ENCODE measurements around the gene SSRP1. TPM values are rescaled to one million over a fixed set of nuclear protein-coding genes. Genes with fewer than 3 reads are reported as not detected.

The SSRP1 gene
- total and polyA plus RNA-seq, 9 of the 15 experiments (the other 6 are each of a cell fraction or from before 2014, with no cell fraction given) = 91.1 to 416 (median 245) TPM

DNA sequence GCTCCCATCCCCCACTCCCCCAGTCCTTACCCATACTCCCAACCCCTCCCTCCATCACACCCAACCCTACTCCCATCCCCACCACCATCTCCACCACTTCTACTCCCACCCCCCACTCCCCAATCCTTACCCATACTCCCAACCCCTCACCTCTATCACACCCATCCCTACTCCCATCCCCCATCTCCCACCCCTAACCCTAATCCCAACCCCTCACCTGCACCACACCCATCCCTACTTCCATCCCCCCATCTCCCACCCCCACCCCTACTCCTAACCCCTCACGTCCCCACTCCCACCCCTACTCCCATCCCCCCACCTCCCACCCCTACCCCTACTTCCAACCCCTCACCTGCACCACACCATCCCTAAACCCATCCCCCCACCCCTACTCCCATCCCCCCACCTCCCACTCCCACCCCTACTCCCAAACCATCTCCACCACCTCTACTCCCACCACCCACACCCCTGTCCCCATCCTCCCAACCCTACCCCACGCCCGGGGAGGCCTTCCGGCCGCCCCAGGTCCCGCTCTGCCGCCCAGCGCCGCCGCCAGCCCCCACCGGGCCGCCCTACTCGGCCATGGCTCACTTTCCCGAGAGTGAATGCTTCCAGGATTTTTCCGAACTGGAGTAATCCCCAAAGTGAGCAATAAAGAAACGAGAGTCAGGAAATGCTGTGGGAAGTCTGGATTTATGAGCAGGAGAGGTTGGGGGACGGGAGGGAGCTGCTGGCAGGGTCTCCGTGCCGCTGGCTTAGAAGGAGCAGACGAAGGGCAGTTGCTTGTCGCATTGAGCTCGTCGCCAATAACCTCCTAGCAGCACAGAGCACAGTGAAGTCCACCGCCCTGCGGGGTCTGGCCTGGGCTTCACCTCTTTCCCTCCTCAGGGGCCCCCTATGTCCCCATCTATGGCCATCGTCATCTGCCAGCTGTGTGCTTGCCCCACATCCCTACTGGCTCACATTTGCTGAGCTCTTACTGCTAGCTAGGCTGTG is 40.7 kb upstream of the SSRP1 start (continued):
- TF ChIP-seq HINFP (tag; conservative IDR thresholded peaks at IDR 0.05; ENCODE audit: low read depth) = no peak
- TF ChIP-seq HNRNPL (IDR thresholded peaks at IDR 0.05; ENCODE audit: low read depth, low read length) = no peak
- TF ChIP-seq, protein P1, sequence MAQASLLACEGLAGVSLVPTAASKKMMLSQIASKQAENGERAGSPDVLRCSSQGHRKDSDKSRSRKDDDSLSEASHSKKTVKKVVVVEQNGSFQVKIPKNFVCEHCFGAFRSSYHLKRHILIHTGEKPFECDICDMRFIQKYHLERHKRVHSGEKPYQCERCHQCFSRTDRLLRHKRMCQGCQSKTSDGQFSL (CRISPR knock-in tag; IDR thresholded peaks at IDR 0.05) = no peak
- TF ChIP-seq, protein P1 (tag; IDR thresholded peaks at IDR 0.05) = no peak
- TF ChIP-seq KDM2B (CRISPR knock-in tag; IDR thresholded peaks at IDR 0.05) = no peak
- no peak for TF ChIP-seq CEBPG (CRISPR knock-in tag; IDR thresholded peaks at IDR 0.05)
- TF ChIP-seq CEBPG (tag; conservative IDR thresholded peaks at IDR 0.05 in 1 of 2, IDR thresholded peaks at IDR 0.05 in 1 of 2) = no peak
- TF ChIP-seq ZNF41 (CRISPR knock-in tag; conservative IDR thresholded peaks at IDR 0.05) = no peak
- TF ChIP-seq ZNF584 (CRISPR knock-in tag; IDR thresholded peaks at IDR 0.05; ENCODE audit: low read depth) = no peak
- TF ChIP-seq ZFP91 (CRISPR knock-in tag; IDR thresholded peaks at IDR 0.05) = no peak
- no peak for TF ChIP-seq ZNF79 (CRISPR knock-in tag; IDR thresholded peaks at IDR 0.05; ENCODE audit: low read depth)
- TF ChIP-seq ESRRA (IDR thresholded peaks at IDR 0.05; ENCODE audit: borderline replicate concordance, low read depth) = no peak

All from K562 (cell line).